Muscle of back (tissue), 13 donors: ENCODE results near the gene PPEF2. TPM values are rescaled to one million over a fixed set of nuclear protein-coding genes. Genes with fewer than 3 reads are reported as not detected.
A peak's percentile ranks its signal among the peaks of the same experiment; 100 is the strongest.
"Not testable (repeated sequence)": the region's sequence is repeated elsewhere in the genome, so short reads cannot be mapped to it uniquely, and the experiment has no call there.

Experiments
- DNase-seq, 3 donors: peaks; one replicate each; pipeline versions ENCODE4 v3.0.0 to v3.0.0-alpha.2; 2013
- long read RNA-seq, 9 donors: transcript quantifications; one replicate each; lab custom pipeline, GENCODE V29; 2026
- polyA plus RNA-seq, 10 donors: library from polyadenylated mRNA; unstranded; fragments of 120-200 nt; gene quantifications; one replicate each; pipeline ENCODE4 v1.2.1, GENCODE V29; 2013; ENCODE audit not compliant: insufficient read length in 10 of 10

The PPEF2 gene
- under 1 TPM in 3 of 10 donors, not detected in 7; 0.07 to 0.54 (median 0.13) TPM for polyA plus RNA-seq
- long read RNA-seq, donor 1 = 0 reads
- long read RNA-seq, donor 2 = 0 reads
- long read RNA-seq, donor 3 = 0 reads
- long read RNA-seq, donor 4 = 0 reads
- long read RNA-seq, donor 5 = 0 reads
- long read RNA-seq, donor 6 = 0 reads
- long read RNA-seq, donor 7 = 0 reads
- long read RNA-seq, donor 8 = 0 reads
- long read RNA-seq, donor 9 = 0 reads

- DNase-seq = no peak
These were observed at the start of gene PPEF2 for GRCh38 chr4:75902352-75902751. TSS of gene PPEF2 (minus strand) at chr4:75902452. CDS start at chr4:75896325, 6,127 bp downstream.

- DNase-seq = no peak
These were observed 48.1 kb upstream of the PPEF2 start for GRCh38 chr4:75950213-75950815.

GRCh38 chr4:75948822-75949444, 46.7 kb upstream of the PPEF2 start:
- no peak for DNase-seq

GRCh38 chr4:75940692-75941253, 38.5 kb upstream of the PPEF2 start, which contains the start of gene NAAA:
TSS of gene NAAA (minus strand) at chr4:75941013. CDS start at chr4:75940949, 64 bp downstream.
- DNase-seq = peak; percentile 53 to 86 (median 69)

GRCh38 chr4:75939890-75940691, 37.8 kb upstream of the PPEF2 start:
- DNase-seq = peak; percentile 33 to 81 (median 46)

- no peak for DNase-seq
These were observed 33.4 kb upstream of the PPEF2 start for GRCh38 chr4:75935628-75936027.

GRCh38 chr4:75930152-75930551, 27.9 kb upstream of the PPEF2 start:
- DNase-seq = no peak

- DNase-seq = not testable (repeated sequence)
These were observed 22.7 kb upstream of the PPEF2 start for GRCh38 chr4:75924916-75925315.

- no peak for DNase-seq
These were observed 22.1 kb upstream of the PPEF2 start for GRCh38 chr4:75924309-75924827.

GRCh38 chr4:75922588-75922987, 20.3 kb upstream of the PPEF2 start:
- no peak for DNase-seq

GRCh38 chr4:75921910-75922309, 19.7 kb upstream of the PPEF2 start:
- DNase-seq = no peak

GRCh38 chr4:75920327-75920726, 18.1 kb upstream of the PPEF2 start:
- no peak for DNase-seq

- DNase-seq = peak; percentile 47 to 63 (median 52)
These were observed 17.7 kb upstream of the PPEF2 start for GRCh38 chr4:75919920-75920319.

- peak; percentile 12 to 60 (median 16) for DNase-seq
These were observed 13.9 kb upstream of the PPEF2 start for GRCh38 chr4:75916091-75916661.

- DNase-seq = no peak
These were observed 10.7 kb upstream of the PPEF2 start for GRCh38 chr4:75912968-75913367.

- DNase-seq = not testable (repeated sequence)
These were observed 8.6 kb upstream of the PPEF2 start for GRCh38 chr4:75910831-75911230.

- no peak for DNase-seq
These were observed 7.2 kb upstream of the PPEF2 start for GRCh38 chr4:75909405-75909804.

- peak in 2 of 3 donors; percentile 9 to 22 for DNase-seq
These were observed 6.3 kb upstream of the PPEF2 start for GRCh38 chr4:75908555-75908954.

- no peak for DNase-seq
These were observed 5.7 kb upstream of the PPEF2 start for GRCh38 chr4:75907966-75908365.

GRCh38 chr4:75904076-75904475, 1.8 kb upstream of the PPEF2 start:
- DNase-seq = no peak

- DNase-seq = no peak
These were observed 3.7 kb downstream of the PPEF2 start for GRCh38 chr4:75898536-75898935.
